ENCODE data around the gene INPPL1.
A peak's percentile ranks its signal among the peaks of the same experiment; 100 is the strongest.
"Not testable (repeated sequence)": the region's sequence is repeated elsewhere in the genome, so short reads cannot be mapped to it uniquely, and the experiment has no call there.

INPPL1 gene, protein sequence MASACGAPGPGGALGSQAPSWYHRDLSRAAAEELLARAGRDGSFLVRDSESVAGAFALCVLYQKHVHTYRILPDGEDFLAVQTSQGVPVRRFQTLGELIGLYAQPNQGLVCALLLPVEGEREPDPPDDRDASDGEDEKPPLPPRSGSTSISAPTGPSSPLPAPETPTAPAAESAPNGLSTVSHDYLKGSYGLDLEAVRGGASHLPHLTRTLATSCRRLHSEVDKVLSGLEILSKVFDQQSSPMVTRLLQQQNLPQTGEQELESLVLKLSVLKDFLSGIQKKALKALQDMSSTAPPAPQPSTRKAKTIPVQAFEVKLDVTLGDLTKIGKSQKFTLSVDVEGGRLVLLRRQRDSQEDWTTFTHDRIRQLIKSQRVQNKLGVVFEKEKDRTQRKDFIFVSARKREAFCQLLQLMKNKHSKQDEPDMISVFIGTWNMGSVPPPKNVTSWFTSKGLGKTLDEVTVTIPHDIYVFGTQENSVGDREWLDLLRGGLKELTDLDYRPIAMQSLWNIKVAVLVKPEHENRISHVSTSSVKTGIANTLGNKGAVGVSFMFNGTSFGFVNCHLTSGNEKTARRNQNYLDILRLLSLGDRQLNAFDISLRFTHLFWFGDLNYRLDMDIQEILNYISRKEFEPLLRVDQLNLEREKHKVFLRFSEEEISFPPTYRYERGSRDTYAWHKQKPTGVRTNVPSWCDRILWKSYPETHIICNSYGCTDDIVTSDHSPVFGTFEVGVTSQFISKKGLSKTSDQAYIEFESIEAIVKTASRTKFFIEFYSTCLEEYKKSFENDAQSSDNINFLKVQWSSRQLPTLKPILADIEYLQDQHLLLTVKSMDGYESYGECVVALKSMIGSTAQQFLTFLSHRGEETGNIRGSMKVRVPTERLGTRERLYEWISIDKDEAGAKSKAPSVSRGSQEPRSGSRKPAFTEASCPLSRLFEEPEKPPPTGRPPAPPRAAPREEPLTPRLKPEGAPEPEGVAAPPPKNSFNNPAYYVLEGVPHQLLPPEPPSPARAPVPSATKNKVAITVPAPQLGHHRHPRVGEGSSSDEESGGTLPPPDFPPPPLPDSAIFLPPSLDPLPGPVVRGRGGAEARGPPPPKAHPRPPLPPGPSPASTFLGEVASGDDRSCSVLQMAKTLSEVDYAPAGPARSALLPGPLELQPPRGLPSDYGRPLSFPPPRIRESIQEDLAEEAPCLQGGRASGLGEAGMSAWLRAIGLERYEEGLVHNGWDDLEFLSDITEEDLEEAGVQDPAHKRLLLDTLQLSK

GRCh38 chr11:72224564-72225410 lies at the start of gene INPPL1:
INPPL1 (plus strand) TSS chr11:72224767; CDS start chr11:72224985, 218 bp downstream.
- DNase-seq (ENCODE audit: low read depth) = no peak

DNA sequence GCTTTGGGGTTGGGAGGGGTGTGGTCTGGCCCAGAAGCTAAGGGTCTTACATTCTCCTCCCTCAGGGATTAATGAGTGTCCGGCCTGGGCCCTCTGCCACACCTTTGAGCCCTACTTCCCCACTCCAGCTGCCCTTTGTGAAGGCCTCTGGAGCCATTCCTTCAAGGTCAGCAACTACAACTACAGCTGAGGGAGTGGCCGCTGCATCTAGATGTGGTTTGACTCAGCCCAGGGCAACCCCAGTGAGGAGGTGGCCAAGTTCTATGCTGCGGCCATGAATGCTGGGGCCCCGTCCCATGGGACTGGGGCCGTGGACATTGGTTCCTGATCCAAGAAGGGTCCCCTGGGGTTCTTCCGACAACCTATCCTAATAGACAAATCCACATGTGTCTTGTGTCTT lies 46.9 kb upstream of the INPPL1 start:
- DNase-seq (ENCODE audit: low read depth) = no peak

GRCh38 chr11:72179049-72179803 lies 45.3 kb upstream of the INPPL1 start:
- no peak for DNase-seq (ENCODE audit: low read depth)

- peak; percentile 15 for DNase-seq (ENCODE audit: low read depth)
Observed at GRCh38 chr11:72179804-72180396, 44.7 kb upstream of the INPPL1 start.

GRCh38 chr11:72180892-72181552 lies 43.5 kb upstream of the INPPL1 start:
- DNase-seq (ENCODE audit: low read depth) = not testable (repeated sequence)

GRCh38 chr11:72181553-72181958 lies 43.0 kb upstream of the INPPL1 start:
- DNase-seq (ENCODE audit: low read depth) = not testable (repeated sequence)

GRCh38 chr11:72188267-72188666 lies 36.3 kb upstream of the INPPL1 start:
- no peak for DNase-seq (ENCODE audit: low read depth)

- DNase-seq (ENCODE audit: low read depth) = peak; percentile 11
Observed at GRCh38 chr11:72189455-72190250, 34.9 kb upstream of the INPPL1 start.

DNA sequence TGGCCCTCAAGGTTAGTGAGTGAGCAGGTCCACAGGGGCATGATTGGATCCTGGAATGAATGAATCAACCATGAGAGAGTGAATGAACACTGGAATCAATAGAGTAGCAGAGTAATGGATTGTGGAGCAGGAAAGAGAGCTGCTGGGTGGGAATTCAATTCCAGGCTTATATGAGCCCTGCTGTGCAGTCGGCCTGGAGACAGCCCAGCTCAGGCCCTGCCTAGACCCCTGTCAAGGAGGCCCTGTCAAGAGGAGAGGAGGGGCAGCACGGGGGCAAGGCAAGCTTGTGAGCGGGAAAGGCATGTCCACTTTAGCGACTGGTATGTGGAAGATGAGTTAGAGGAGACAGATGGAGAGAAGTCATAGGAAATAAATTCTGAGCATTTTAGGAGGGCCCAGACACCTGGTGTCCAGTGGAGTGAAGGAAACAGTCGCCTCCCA lies 33.9 kb upstream of the INPPL1 start:
- no peak for DNase-seq (ENCODE audit: low read depth)

- DNase-seq (ENCODE audit: low read depth) = no peak
Observed at GRCh38 chr11:72191961-72192381, 32.6 kb upstream of the INPPL1 start, which contains the start of gene FOLR1. FOLR1 (plus strand) TSS chr11:72192140; CDS start chr11:72192174, 34 bp downstream.

DNA sequence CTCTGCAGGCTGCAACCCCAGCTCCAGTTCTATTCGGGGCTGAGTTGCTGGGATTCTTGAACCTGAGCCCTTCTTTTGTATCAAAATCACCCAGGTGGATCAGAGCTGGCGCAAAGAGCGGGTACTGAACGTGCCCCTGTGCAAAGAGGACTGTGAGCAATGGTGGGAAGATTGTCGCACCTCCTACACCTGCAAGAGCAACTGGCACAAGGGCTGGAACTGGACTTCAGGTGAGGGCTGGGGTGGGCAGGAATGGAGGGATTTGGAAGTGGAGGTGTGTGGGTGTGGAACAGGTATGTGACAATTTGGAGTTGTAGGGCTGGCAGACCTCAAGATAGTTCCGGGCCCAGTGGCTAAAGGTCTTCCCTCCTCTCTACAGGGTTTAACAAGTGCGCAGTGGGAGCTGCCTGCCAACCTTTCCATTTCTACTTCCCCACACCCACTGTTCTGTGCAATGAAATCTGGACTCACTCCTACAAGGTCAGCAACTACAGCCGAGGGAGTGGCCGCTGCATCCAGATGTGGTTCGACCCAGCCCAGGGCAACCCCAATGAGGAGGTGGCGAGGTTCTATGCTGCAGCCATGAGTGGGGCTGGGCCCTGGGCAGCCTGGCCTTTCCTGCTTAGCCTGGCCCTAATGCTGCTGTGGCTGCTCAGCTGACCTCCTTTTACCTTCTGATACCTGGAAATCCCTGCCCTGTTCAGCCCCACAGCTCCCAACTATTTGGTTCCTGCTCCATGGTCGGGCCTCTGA lies 28.9 kb upstream of the INPPL1 start:
- DNase-seq (ENCODE audit: low read depth) = no peak

DNA sequence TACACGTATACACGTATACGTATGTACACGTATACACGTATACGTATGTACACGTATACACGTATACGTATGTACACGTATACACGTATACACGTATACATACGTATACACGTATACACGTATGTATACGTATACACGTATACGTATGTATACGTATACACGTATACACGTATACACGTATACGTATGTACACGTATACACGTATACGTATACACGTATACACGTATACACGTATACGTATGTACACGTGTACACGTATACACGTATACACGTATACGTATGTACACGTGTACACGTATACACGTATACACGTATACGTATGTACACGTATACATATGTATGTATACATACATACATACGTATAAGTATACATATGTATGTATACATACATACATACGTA lies 23.1 kb upstream of the INPPL1 start:
- not testable (repeated sequence) for DNase-seq (ENCODE audit: low read depth)

DNA sequence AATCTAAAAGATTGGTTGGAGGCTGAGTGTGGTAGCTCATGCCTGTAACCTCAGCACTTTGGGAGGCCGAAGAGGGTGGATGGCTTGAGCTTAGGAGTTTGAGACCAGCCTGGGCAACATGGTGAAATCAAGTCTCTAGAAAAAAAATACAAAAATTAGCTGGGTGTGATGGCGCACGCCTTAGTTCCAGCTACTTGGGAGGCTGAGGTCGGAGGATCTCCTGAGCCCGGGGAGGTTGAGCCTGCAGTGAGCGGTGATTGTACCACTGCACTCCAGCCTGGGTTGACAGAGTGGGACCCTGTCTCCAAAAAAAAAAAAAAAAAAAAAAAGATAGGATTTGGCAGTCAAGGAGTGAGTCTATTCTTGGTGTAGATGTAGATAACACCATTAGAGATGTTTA lies 22.0 kb upstream of the INPPL1 start:
- no peak for DNase-seq (ENCODE audit: low read depth)

- no peak for DNase-seq (ENCODE audit: low read depth)
Observed at GRCh38 chr11:72203163-72203562, 21.4 kb upstream of the INPPL1 start.

GRCh38 chr11:72204886-72205285 lies 19.7 kb upstream of the INPPL1 start:
- no peak for DNase-seq (ENCODE audit: low read depth)

DNA sequence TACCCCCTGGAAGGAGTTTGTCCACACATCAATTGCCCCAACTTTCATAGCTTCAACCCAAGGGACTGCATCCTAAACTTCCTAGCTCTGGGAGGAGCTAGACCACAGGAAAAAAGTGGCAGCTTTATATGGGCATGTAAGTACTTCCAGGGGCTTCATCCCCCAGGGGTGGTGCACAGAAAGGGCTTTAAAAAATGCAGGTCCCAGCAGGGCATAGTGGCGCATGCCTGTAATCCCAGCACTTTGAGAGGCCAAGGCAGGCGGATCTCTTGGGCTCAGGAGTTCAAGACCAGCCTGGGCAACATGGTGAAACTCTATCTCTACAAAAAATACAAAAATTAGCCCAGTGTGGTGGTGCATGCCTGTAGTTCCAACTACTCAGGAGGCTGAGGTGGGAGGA lies 17.8 kb upstream of the INPPL1 start:
- not testable (repeated sequence) for DNase-seq (ENCODE audit: low read depth)

DNA sequence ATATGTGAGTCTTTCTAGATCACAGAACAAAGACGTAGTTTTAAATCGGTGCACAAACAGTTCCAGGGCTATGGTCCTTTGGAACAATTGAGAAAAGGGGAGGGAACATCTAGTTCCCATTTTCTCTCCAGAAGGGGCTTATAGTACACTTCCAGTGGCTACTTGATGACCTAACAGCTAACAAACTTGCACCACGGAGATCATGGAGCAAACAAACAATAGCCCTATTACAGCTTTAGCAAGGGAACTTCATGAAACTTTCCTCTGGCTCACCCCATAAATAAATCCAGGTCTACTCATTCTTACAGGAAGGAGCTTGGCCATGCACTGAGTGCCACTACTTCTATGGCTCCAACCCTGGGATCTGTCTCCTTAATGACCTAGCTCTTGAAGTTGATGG lies 16.3 kb upstream of the INPPL1 start:
- DNase-seq (ENCODE audit: low read depth) = no peak

- DNase-seq (ENCODE audit: low read depth) = no peak
Observed at GRCh38 chr11:72209101-72209500, 15.5 kb upstream of the INPPL1 start.

All from GM04503 (cell line).